Tibial nerve (tissue), 4 donors: ENCODE data around the gene TMEM200C. TPM values are rescaled to one million over a fixed set of nuclear protein-coding genes. Genes with fewer than 3 reads are reported as not detected.

Experiments
- DNase-seq, 2 donors: peaks; one replicate each; pipeline ENCODE4 v3.0.0-alpha.2; 2019; ENCODE audit warnings: low spot score in 2 of 2
- H3K27ac ChIP-seq, 4 donors: fragments of 200-600 bp; sonication (generic) in 3 of 4; one replicate each; pipeline ENCODE4 v1.5.1; 2017 to 2019; ENCODE audit warnings: mild to moderate bottlenecking in 1 of 4
- H3K27me3 ChIP-seq, 2 donors: fragments of 200-600 bp; sonication (generic) in 1 of 2; one replicate each; pipeline versions ENCODE4 v1.5.1 to v1.6.0; 2017 to 2019
- H3K36me3 ChIP-seq, 3 donors: fragments of 200-600 bp; sonication (generic); one replicate each; pipeline ENCODE4 v1.5.1; 2018 to 2019
- H3K4me1 ChIP-seq, 4 donors: fragments of 200-600 bp; sonication (generic) in 3 of 4; one replicate each; pipeline ENCODE4 v1.5.1; 2017 to 2019
- H3K4me3 ChIP-seq, 4 donors: fragments of 200-600 bp; sonication (generic) in 3 of 4; one replicate each; pipeline ENCODE4 v1.5.1; 2017 to 2019; ENCODE audit warnings: mild to moderate bottlenecking in 1 of 4, moderate library complexity in 1 of 4
- H3K9me3 ChIP-seq, 4 donors: fragments of 200-600 bp; sonication (generic) in 3 of 4; one replicate each; pipeline ENCODE4 v1.5.1; 2017 to 2019
- CTCF ChIP-seq, 5 experiments: fragments of 200-600 bp in 3 of 5; fragments of 450-650 bp in 2 of 5; sonication (generic) in 3 of 5; IDR thresholded peaks; one replicate each; pipeline ENCODE4 v1.5.1; 2016 to 2019; ENCODE audit warnings: antibody characterized with exemption in 5 of 5, mild to moderate bottlenecking in 3 of 5, moderate library complexity in 2 of 5
- EP300 ChIP-seq, 2 donors: sonication (generic); formaldehyde crosslinking; IDR thresholded peaks; one replicate each; pipeline ENCODE4 v1.6.1; 2017; ENCODE audit warnings: antibody characterized with exemption in 2 of 2, mild to moderate bottlenecking in 1 of 2
- POLR2A ChIP-seq, 2 donors: fragments of 450-650 bp; IDR thresholded peaks; one replicate each; pipeline ENCODE4 v1.6.1; 2017; ENCODE audit warnings: antibody characterized with exemption in 2 of 2, mild to moderate bottlenecking in 2 of 2, moderate library complexity in 2 of 2
- WGBS, 2 donors: methylation state at CpG; one replicate each; pipeline ENCODE4 v1.1.5; 2018; 5-methylcytosine and 5-hydroxymethylcytosine counted together
- total RNA-seq, 4 donors: library from RNA; depleted of rRNA; stranded (reverse); fragments of >200 nt; gene quantifications; one replicate each; pipeline ENCODE4 v1.1.0, GENCODE V29; 2016

Gene TMEM200C
- total RNA-seq, result under 1 TPM in 3 of 4 donors, not detected in 1; under 0.01 to 0.78 (median 0.60) TPM

GRCh38 chr18:5895299-5895875 lies at the start of gene TMEM200C:
Gene TMEM200C, minus strand, starts transcription at chr18:5895522. Its CDS starts 3,459 bp downstream, at chr18:5892063.
- H3K27ac ChIP-seq, result peak within 1 kb of the TSS in 2 of 4 donors; percentile 36 to 50
- DNase-seq, result no peak
- H3K36me3 ChIP-seq, result no peaks in the 10 kb centered on the region
- H3K27me3 ChIP-seq, result peaks cover 0 to 61% of the 10 kb centered on the region in 2 donors
- WGBS, 2 donors, result 2% methylated on average over 24 of the region's 83 CpGs; no CpG with 5 or more reads in 1 of the 2 donors
- peak within 1 kb of the TSS; percentile 19 to 56 (median 48) for H3K4me3 ChIP-seq
- peaks cover 0 to 29% (median 9%) of the 10 kb centered on the region in 4 donors for H3K4me1 ChIP-seq
- H3K9me3 ChIP-seq, result no peaks in the 10 kb centered on the region
- TF ChIP-seq CTCF (IDR thresholded peaks at IDR 0.05) (no peak), EP300 (IDR thresholded peaks at IDR 0.05) (no peak), POLR2A (IDR thresholded peaks at IDR 0.05) (no peak)

GRCh38 chr18:5944448-5944847 lies 49.1 kb upstream of the TMEM200C start:
- no peak for DNase-seq
- no peaks in the 10 kb centered on the region for H3K27me3 ChIP-seq
- no peak for TF ChIP-seq CTCF (IDR thresholded peaks at IDR 0.05)
- H3K4me3 ChIP-seq, result no peak overlapping the region
- WGBS, 2 donors, result 96% methylated on average over 3 of the region's 3 CpGs
- H3K36me3 ChIP-seq, result no peaks in the 10 kb centered on the region
- no peaks in the 10 kb centered on the region for H3K9me3 ChIP-seq
- H3K27ac ChIP-seq, result no peak overlapping the region
- H3K4me1 ChIP-seq, result no peaks in the 10 kb centered on the region

- WGBS, 2 donors, result 44 to 59% methylated on average over 5 of the region's 5 CpGs
- H3K4me1 ChIP-seq, result no peaks in the 10 kb centered on the region
- no peaks in the 10 kb centered on the region for H3K9me3 ChIP-seq
- TF ChIP-seq EP300 (IDR thresholded peaks at IDR 0.05) (no peak), CTCF (IDR thresholded peaks at IDR 0.05) (no peak), POLR2A (IDR thresholded peaks at IDR 0.05) (no peak)
- no peak overlapping the region for H3K27ac ChIP-seq
- H3K36me3 ChIP-seq, result no peaks in the 10 kb centered on the region
- no peak overlapping the region for H3K4me3 ChIP-seq
- no peak for DNase-seq
- H3K27me3 ChIP-seq, result no peaks in the 10 kb centered on the region
Measured at GRCh38 chr18:5943514-5943913, 48.2 kb upstream of the TMEM200C start.

- no peak for DNase-seq
- Histone ChIP-seq H3K36me3 (no peaks in the 10 kb centered on the region), H3K9me3 (no peaks in the 10 kb centered on the region), H3K4me1 (no peaks in the 10 kb centered on the region), H3K27ac (no peak overlapping the region), H3K4me3 (no peak overlapping the region), H3K27me3 (no peaks in the 10 kb centered on the region)
- 41 to 46% methylated on average over 6 of the region's 6 CpGs for WGBS, 2 donors
- TF ChIP-seq CTCF (IDR thresholded peaks at IDR 0.05) (no peak), EP300 (IDR thresholded peaks at IDR 0.05) (no peak), POLR2A (IDR thresholded peaks at IDR 0.05) (no peak)
Measured at GRCh38 chr18:5942591-5942990, 47.3 kb upstream of the TMEM200C start.

- no peak overlapping the region for H3K27ac ChIP-seq
- no peaks in the 10 kb centered on the region for H3K9me3 ChIP-seq
- no peaks in the 10 kb centered on the region for H3K27me3 ChIP-seq
- 31 to 37% methylated on average over 3 of the region's 3 CpGs for WGBS, 2 donors
- no peak for DNase-seq
- no peak overlapping the region for H3K4me3 ChIP-seq
- TF ChIP-seq CTCF (IDR thresholded peaks at IDR 0.05) (no peak), EP300 (IDR thresholded peaks at IDR 0.05) (no peak), POLR2A (IDR thresholded peaks at IDR 0.05) (no peak)
- H3K36me3 ChIP-seq, result no peaks in the 10 kb centered on the region
- H3K4me1 ChIP-seq, result no peaks in the 10 kb centered on the region
Measured at GRCh38 chr18:5941890-5942289, 46.6 kb upstream of the TMEM200C start.
